NCI-H2196 treated with DMSO at 0.1 percent for 48 hours (cell line): Measurements from ENCODE around the gene SLFN13.
"Not testable (repeated sequence)": the region's sequence is repeated elsewhere in the genome, so short reads cannot be mapped to it uniquely, and the experiment has no call there.

Source experiments
- DNase-seq: peaks from one replicate; lab custom pipeline; 2025; ENCODE audit not compliant: unreplicated experiment; lab: John Stamatoyannopoulos, UW

The SLFN13 gene, protein sequence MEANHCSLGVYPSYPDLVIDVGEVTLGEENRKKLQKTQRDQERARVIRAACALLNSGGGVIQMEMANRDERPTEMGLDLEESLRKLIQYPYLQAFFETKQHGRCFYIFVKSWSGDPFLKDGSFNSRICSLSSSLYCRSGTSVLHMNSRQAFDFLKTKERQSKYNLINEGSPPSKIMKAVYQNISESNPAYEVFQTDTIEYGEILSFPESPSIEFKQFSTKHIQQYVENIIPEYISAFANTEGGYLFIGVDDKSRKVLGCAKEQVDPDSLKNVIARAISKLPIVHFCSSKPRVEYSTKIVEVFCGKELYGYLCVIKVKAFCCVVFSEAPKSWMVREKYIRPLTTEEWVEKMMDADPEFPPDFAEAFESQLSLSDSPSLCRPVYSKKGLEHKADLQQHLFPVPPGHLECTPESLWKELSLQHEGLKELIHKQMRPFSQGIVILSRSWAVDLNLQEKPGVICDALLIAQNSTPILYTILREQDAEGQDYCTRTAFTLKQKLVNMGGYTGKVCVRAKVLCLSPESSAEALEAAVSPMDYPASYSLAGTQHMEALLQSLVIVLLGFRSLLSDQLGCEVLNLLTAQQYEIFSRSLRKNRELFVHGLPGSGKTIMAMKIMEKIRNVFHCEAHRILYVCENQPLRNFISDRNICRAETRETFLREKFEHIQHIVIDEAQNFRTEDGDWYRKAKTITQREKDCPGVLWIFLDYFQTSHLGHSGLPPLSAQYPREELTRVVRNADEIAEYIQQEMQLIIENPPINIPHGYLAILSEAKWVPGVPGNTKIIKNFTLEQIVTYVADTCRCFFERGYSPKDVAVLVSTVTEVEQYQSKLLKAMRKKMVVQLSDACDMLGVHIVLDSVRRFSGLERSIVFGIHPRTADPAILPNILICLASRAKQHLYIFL

DNA sequence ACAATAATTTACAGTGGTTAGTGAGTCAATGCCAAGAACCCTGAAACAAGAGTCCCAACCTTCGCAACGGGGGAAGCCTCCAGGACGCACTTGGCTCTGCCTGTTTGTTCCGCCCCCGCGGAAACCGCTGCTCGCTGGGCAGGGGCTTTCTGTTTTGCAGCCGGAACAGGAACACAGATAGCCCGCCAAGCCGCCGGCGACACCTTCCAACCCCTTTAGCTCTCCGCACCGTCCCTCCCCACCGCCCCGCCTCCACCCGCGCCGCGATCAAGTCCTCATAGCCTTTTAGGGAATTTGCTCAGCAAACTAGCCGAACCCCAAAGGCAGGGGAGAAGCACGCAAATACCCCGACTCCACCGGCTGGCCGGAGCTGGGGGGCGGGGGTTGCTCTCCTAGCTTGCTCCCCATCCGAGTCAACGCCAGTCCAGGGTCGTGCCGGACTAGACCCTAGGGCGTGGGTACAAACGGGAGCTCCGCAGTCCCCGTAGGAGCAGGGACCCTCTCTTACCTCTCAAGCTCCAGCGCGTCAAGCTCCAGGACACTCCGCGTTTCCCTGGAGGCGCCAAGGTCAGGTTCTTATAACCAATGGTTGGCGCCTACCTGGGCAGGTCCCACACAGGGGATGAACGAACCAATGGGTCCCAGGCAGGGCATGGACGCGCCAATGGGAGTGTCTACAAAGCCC lies at the start of gene SLFN13:
TSS of gene SLFN13 (minus strand) at position 553 of the 685 bp plus-strand sequence. CDS start 3,086 bp downstream, outside the sequence.
- DNase-seq: peak; percentile 74

DNA sequence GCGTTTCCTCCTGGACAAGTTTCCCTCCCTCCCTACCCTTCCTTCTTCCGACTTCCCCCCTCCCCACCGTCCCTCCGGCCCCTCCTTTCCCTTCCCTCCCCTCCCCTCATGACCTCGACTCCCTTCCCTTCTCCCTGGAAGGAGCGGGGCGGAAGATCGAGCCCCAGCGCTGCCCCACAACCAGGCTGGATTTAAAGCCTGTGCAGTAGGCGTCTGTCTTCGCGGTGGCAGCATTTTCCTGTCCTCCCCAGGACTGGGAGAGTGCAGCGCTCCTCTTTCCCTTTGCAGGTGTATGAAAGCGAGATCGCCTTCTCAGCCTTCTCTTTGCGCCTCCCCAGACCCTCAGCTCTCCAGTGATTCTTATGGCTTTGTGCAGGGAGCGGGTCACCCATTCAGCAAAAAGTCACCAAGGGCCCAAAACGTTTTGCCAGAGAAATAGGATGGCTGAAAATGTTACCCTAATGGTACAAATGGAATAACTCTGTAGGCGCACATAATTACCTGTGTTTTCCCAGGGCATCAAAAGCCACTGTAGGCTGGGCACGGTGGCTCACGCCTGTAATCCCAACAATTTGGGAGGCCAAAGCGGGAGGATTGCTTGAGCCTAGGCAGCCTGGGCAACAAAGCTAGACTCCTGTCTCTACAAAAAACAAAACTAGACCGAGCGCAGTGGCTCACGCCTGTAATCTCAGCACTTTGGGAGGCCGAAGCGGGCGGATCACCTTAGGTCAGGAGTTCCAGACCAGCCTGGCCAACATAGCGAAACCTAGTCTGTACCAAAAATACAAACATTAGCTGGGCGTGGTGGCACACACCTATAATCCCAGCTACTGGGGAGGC lies 48.1 kb upstream of the SLFN13 start:
- no peak for DNase-seq

DNA sequence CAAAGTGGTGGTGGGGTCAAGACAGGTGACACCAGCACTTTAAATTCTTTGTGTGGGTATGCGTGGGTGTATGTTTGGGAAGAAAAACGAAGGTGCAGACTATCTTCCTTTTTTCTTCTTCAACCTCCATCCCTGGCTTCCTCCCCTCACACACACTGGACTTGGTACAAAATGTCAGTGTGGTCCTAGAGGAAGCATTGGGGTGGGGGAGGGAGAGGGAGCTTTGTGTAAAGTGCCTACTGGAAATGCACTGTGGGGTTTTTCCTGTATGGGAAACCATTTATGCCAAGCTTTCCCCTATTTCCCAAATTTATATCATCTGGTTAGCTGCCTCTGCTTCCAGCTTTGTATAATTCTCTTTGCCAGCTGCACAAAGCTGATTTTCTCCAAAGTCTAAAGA lies 44.5 kb upstream of the SLFN13 start:
- no peak for DNase-seq

DNA sequence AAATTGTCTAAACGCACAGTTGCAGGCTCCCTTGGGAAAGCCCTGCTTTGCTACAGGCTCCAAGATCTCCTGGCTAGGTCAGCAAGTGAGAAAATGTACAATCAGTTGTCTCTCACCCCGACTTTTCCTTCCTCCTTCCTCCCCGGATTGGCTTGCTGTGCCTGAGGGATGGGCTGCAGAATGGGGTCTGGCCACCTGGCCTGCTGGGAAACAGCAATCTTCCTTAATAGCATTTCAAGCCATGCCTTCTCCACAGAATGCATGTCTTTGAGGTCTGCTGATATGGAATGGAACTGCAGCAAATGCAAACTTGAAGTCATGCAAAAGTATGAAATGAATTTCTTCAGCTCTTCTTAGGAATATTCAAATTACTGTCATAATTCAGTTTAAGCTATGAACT lies 42.9 kb upstream of the SLFN13 start:
- no peak for DNase-seq

DNA sequence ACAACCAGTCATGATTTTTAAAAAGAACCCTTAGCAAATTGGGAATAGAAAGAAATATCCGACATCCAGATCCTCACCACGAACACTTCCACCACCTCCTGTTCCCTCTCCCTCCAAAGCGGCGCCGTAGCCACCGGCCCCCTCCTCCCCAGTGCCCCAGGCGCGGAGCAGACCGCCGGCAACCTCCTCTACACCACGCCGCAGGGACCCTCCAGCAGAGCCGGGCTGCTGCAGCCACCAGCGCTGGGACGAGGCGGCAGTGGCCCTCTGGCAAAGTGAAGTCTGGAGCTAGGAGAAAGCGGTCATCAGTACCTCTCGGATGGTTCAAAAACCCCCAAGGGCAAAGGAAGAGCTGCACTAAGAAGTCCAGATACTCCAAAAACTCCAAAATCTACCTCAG lies 41.4 kb upstream of the SLFN13 start:
- no peak for DNase-seq

DNA sequence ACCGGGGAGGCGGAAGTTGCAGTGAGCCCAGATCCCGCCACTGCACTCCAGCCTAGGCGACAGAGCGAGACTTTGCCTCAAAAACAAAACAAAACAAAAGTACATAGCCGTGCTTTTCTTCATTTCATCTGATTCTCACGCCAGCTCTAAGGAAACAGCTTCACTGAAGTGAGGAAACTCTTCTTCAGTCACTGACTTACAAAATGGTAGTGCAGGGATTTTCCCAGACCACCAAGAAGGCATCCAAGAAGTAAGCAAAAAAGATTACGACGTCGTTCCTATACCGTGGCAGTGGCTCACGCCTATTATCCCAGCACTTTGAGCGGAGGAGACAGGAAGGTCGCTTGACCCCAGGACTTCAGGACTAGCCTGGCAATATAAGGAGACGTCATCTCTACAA lies 40.4 kb upstream of the SLFN13 start:
- no peak for DNase-seq

DNA sequence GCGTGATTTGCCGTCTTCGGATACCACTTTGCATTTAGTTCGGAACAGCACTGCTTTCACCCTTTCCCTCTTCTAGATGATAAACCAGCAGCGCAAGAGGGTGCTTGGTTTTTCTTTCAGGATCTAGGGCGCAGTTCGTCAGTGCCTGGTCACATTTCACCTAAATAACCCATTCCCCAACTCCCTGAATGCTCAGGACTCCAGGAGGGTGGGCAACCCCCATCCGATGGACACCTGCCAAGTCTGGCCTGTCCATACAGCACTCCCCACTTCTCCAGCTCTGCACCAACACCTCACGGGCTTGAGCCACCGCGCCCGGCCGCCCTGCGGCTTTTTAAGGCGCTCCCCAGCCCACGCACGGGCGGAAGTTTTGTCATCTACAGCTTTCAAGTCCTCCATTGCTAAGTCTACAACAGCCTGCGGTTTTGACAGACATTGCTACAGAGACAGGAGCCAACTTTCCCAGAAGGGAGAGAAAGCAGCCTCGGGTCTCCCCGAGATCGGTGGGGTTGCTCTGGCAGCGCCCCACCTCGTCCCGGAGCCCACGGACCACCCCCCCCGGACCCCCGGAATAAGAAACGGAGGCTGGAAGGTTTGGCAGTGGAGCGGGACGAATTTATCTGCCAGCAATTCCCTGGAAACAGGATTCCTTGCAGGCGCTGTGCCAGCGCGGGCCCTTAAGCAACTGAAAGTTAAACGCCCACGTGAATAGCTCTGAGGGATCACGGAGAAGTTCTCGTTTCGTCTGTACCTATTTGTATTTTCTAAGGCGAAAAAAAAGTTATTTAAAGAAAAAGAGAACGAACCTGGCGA lies 38.6 kb upstream of the SLFN13 start:
- no peak for DNase-seq

DNA sequence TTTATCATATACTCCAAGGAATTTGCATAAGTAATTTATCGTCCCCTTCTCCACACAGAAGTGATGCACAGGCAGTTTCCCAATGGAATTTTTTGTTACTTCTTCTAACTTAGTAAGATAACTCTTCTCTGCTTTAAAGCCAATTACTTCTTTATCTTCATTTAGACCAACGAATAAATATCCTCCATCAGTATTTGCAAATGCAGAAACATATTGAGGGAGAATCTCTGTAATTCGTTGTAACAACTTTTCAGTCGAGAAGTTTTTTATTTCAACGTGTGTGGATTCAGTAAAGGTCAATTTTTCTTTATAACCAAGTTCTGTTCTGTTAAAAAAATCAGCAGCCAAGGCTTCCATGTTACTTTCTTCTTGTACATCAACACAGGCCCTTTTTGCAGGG lies 30.7 kb upstream of the SLFN13 start:
- no peak for DNase-seq

DNA sequence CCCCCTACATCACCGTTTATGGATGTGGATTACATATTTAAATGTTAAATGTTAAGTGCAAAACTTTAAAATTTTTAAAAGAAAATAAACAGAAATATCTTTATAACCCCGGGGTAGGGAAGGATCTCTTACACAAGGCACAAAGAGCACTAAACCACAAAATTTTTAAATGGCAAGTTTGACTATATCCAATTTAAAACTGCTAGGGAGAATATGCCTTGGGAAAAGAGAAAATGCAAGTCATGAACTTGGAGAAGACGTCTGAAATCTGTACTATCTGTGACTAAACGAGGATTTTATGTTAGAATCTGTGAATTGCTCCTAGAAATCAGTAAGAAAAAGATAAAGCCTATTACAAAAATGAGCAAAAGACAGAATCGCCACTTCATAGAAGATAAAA lies 28.7 kb upstream of the SLFN13 start:
- DNase-seq: no peak

DNA sequence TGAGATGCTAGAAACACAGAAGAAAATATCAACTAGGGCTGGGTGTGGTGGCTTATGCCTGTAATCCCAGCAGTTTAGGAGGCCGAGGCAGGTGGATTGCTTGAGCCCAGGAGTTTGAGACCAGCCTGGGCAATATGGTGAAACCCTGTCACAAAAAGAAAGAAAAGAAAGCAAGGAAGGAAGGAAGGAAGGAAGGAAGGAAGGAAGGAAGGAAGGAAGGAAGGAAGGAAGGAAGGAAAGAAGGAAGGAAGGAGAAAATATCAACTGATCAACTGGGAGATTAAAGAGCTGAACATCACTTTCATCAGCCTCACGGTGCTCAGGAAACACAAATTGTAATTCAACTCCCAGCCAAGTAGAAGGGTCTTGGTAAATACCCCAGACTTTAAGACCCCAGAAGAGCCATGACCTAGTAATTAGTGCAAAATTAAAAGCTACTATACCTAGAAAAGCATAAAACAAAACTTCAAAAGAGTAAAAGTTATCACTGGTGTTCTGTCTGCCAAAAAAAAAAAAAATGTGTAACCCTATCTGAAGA lies 27.8 kb upstream of the SLFN13 start:
- DNase-seq: no peak

DNA sequence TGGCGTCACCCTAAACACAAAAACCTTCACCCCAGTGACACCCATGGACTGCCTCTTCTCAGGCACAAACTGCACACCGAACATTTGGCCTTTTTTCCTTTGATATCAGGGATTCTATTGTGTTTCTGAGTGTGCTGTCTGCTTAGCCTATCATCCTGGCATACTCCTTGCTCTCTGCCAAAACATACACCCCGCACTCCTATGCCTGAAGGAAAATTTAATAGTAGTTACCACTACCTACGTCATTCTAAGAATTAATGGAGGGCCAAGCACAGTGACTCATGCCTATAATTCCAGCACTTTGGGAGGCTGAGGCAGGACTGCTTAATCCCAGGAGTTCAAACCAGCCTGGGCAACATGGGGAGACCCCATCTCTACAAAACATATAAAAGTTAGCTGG lies 19.9 kb upstream of the SLFN13 start:
- DNase-seq: no peak

DNA sequence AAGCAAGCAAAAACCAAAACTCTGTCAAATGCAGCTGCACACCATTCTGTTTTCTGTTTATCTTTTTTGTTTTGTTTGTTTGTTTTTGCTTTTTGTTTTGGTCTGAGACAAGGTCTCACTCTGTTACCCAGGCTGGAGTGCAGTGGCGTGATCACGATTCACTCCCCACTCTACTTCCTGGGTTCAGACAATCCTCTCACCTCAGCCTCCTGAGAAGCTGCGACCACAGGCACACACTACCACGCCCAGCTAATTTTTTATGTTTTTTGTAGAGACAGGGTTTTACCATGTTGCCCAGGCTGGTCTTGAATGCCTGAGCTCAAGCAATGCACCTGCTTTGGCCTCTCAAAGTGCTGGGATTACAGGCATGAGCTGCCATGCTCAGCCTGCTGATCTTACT lies 19.3 kb upstream of the SLFN13 start:
- DNase-seq: no peak

DNA sequence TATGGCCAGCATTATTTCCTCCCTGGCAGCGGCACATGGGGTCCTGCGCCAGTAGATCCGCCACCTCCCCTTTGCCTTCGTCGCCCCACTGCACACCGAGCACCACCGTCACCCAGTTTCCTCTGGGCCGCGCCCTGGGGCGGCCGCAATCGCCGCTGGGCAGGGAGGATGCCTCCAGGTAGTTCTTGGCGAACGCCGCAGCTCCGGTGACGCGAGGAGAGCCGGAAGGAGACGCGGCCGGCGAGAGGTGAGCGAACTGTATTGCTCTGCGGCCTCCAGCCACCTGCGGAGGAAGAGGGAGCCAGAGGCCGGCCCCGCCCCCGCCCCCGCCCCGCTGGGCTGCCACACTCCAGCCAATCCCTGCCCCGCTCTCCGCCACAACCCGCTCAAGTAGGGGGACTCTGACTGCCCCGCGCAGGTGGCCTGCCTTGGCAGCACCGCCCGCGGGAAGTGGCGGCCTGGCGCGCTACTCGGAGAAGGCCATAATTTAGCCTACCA lies 11.8 kb upstream of the SLFN13 start:
- peak; percentile 30 for DNase-seq

DNA sequence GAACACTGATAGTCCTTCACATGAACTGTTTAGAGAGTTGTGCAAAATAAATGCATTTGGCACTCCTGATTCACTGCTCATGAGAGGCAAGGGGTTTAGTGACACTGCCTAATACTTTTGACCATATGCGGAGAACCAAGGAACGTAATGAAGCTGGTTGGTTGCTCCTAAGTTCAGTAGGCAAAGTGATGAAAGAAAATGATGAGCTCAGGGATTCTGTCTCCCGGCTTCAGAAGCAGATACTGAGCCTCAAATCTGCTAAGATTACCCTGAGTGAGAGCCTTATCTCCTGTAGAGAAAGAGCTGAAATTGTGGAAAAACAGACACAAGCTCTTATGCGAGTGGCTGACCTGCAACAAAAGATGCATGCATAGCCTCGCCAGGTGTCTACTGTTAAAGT lies 5.5 kb upstream of the SLFN13 start:
- not testable (repeated sequence) for DNase-seq

DNA sequence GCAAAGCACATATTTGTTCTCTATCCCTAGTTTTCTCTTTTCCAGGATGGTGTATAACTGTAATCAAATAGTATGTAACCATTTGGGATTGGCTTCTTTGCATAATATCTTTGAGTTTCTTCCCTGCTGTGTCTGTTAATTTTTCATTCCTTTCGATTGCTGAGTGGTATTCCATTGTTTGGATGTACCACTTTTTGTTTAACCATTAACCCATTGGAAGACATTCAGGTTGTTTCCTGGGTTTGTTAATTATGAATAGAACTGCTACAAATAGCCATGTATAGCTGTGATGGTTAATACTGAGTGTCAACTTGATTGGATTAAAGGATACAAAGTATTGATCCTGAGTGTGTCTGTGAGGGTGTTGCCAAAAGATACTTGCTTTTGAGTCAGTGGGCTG lies 4.6 kb upstream of the SLFN13 start:
- no peak for DNase-seq

DNA sequence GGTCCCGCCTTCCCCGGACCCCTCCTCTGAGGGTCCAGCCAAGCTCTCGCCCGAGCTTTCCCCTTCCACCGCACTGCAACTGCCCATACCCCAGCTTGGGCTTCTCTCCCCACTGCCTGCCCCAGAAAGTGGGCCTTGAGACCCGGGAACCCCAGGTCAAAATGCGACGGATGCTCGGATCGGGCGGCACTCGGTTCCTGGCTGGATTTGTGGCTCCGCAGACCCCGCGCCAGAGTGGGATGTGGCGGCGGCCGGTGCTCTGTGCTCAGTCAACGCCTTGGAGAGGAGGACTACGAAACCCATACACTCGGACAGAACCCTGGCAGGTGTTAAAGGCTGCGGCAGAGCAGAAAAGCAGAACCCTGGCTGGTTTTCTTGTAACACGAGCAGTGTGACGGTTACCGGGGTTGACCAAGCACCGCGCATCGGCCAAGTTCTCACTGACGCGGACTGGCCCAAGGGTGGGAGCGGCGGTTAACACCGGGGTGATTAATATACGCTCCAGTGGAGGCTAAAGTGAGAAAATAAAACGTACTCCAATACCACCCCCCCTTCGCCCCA lies 885 bp upstream of the SLFN13 start:
- DNase-seq: no peak

DNA sequence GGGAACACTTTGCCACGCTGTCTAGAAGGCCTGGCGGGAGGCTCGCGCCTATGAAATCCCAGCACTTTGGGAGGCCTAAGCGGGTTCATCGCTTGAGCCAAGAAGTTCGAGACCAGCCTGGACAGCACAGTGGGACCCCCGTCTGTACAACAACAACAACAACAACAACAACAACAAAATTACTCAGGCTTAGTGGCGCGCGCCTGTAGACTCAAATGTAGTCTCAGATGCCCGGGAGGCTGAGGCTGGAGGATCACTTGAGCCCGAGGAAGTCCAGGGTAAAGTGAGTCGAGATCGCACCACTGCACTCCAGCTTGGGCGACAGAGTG lies 297 bp upstream of the SLFN13 start:
- DNase-seq: no peak

DNA sequence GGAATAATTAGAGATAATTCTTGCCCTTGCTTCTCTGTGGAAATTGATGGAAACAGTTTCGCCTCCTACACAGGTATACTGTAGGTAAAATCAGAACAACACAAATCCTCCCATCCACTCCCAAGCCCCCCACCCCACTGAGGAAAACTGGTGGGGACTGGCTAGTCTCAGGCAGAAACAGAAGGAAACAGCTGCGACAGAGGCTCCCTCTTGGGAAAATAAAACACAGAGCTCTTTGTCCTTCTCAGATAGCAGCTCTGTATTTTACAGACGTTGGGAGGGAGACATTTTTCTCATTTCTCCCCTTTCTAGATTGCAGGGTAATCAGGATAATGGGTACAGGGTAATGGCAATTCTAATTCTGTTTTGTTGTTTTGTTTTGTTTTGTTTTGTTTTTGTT lies 1.1 kb downstream of the SLFN13 start:
- no peak for DNase-seq

DNA sequence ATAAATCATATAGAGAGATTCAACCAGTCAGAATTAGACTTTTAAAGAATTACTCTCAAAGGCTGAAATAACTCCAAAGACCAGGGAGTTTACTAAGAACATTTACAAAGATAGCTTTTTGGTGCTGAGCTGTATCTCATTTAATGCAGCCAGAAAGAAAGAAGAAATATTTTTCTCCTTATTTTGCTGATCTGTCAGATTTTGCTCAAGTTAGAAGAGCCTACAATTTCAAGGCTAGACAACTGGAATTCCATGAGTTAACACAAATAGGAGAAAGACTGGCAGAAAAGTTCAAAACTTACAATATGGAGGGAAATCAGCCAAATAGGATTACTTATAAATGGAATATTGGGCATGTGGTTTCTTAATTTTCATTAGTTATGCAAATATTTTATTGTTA lies 10.1 kb downstream of the SLFN13 start:
- DNase-seq: no peak
